AG04449 (cell line): ENCODE results near the gene CFAP74.

Experiments used
- CTCF ChIA-PET: fragments of 350-600 bp; formaldehyde crosslinking; extraction: SDS; loops from one replicate; lab custom pipeline; 2021; ENCODE audit warnings: antibody characterized with exemption; lab: Yijun Ruan, JAX
- POLR2A ChIA-PET: fragments of 400-600, 350-600 bp; formaldehyde crosslinking; extraction: SDS; loops from one replicate; lab custom pipeline; 2020; ENCODE audit warnings: antibody characterized with exemption, inconsistent platforms; lab: Yijun Ruan, JAX
- DNase-seq: peaks from one replicate; pipeline ENCODE4 v3.0.0-alpha.2; 2010; ENCODE audit warnings: low read depth, low spot score
- H3K4me3 ChIP-seq: 2 replicates; pipeline ENCODE4 v1.5.1; 2011; ENCODE audit warnings: low read depth, mild to moderate bottlenecking, control low read depth, low read length
- TF ChIP-seq, protein P1 (sequence below): IDR thresholded peaks from one replicate; pipeline ENCODE4 v1.5.1; 2011; ENCODE audit warnings: mild to moderate bottlenecking, moderate library complexity, low read length, control low read depth, inconsistent platforms; ENCODE audit not compliant: insufficient read depth; ENCODE audit errors: missing control alignments

The CFAP74 gene

DNA sequence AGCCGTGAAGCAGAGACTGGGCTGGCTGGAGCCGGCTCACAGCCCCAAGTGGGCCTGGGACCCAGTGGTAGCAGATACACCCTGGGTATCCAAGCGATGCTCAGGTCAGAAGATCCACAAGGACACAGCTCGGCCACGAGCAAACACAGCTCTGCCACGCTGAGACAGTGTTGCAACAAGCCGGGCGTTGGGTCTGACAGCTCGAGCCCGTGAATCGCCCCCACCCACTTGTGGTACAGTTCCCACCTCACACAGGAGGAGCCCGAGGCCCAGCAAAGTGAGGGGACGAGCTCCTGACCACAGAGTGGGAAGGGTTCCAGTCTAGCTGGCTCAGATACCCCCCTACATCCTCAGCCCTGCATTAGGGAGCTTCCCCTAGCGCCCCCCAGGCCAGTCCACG is 37.7 kb upstream of the CFAP74 start:
- H3K4me3 ChIP-seq, result no peak overlapping the region
- DNase-seq, result no peak
- ChIA-PET CTCF (interaction anchor here (1.1 kb wide), 1 partner anchor 140 kb away, joined by 3 read pairs; no protein-coding TSS in a partner anchor), POLR2A (no interaction called here)
- TF ChIP-seq, protein P1, sequence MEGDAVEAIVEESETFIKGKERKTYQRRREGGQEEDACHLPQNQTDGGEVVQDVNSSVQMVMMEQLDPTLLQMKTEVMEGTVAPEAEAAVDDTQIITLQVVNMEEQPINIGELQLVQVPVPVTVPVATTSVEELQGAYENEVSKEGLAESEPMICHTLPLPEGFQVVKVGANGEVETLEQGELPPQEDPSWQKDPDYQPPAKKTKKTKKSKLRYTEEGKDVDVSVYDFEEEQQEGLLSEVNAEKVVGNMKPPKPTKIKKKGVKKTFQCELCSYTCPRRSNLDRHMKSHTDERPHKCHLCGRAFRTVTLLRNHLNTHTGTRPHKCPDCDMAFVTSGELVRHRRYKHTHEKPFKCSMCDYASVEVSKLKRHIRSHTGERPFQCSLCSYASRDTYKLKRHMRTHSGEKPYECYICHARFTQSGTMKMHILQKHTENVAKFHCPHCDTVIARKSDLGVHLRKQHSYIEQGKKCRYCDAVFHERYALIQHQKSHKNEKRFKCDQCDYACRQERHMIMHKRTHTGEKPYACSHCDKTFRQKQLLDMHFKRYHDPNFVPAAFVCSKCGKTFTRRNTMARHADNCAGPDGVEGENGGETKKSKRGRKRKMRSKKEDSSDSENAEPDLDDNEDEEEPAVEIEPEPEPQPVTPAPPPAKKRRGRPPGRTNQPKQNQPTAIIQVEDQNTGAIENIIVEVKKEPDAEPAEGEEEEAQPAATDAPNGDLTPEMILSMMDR, result no peak

DNA sequence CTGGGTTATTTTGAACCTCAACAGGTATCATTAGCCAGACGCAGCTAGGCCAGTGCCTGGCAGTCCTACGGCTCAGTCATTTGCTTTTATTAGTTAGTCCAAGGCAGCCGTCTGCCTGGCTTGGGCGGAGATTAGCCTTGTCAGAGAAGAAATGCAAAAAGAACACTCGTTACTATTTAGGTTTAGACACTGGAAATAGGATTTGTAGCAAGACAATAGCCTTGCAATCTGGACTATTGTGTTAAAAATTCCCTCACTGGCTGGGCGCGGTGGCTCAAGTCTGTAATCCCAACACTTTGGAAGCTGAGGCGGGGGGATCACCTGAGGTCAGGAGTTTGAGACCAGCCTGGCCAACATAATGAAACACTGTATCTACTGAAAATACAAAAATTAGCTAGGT is 35.7 kb upstream of the CFAP74 start:
- no peak for DNase-seq
- POLR2A ChIA-PET, result no interaction called here
- CTCF ChIA-PET, result interaction anchor here (1.1 to 1.3 kb wide), 3 partner anchors 9 to 96 kb away, joined by 3 to 5 read pairs (median 4); no protein-coding TSS in a partner anchor
- TF ChIP-seq, protein P1, result no peak
- H3K4me3 ChIP-seq, result no peak overlapping the region

DNA sequence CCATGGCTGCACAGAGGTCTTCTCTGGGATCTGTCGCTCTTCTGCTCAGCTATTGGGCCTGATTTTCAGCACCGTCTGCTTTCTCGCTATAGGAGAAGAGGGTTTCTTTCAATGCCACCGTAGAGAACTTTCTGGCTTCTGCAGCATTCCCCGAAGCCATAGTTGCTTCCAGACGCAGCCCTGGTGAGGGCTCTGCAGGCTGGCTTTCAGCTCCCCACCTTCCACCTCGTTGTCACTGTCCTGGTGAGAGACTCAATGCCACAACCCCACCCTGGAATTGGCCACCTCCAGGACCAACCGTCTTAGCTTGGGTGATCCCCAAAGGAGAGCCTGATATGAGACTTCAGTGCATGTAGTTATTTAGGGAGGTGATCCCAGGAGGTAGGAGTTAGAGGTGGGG is 34.6 kb upstream of the CFAP74 start:
- H3K4me3 ChIP-seq, result no peak overlapping the region
- TF ChIP-seq, protein P1, result no peak
- no peak for DNase-seq
- POLR2A ChIA-PET, result no interaction called here
- CTCF ChIA-PET, result interaction anchor here (0.7 kb wide), 1 partner anchor 10 kb away, joined by 3 read pairs; no protein-coding TSS in a partner anchor

- DNase-seq, result no peak
- TF ChIP-seq, protein P1, result no peak
- ChIA-PET POLR2A (no interaction called here), CTCF (interaction anchor here (1.3 kb wide), 1 partner anchor 9 kb away, joined by 4 read pairs; no protein-coding TSS in a partner anchor)
- H3K4me3 ChIP-seq, result no peak overlapping the region
Observed at GRCh38 chr1:2037314-2037979, 33.9 kb upstream of the CFAP74 start.

DNA sequence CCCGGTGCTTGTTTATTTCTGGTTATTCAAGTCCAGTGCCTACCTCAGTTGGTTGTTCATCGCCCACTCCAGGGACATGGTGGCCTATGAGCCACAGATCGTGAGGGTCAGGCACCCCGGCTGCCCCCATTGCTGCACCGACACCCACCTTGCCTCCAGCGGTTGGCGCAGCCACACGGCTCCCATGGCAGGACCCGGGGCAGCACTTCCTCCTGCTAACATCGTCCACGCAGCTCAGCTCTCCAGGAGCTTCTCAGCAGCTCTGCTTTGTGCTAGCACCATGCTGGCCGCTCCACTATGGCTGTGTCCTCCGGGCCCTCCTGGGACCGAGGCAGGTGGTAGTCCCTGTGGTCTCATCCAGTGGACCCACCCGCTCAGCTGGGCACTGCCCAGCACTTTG is 32.7 kb upstream of the CFAP74 start:
- no peak for DNase-seq
- ChIA-PET CTCF (interaction anchor here (4.6 kb wide), 1 partner anchor 8 kb away, joined by 22 read pairs; no protein-coding TSS in a partner anchor), POLR2A (no interaction called here)
- H3K4me3 ChIP-seq, result no peak overlapping the region
- TF ChIP-seq, protein P1, result no peak

DNA sequence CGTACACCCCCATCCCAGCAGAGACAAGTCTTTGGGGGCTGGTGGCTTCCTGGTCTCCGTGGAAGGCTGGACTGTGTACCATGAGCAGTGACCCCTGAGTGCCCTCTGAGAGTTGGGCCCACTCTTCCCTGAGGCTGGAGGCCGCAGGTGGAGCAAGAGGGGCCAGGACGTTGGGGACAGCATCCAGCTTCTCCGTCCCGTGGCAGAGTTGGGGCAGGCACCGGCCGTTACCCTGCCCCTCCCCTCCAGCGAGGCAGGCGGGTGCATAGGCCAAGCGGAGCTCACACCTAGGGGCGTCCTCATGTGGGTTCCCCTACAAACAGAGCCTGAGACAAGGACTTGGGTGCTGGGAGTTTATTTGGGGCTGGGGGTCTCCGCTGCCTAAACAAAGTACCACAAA is 29.6 kb upstream of the CFAP74 start:
- POLR2A ChIA-PET, result no interaction called here
- DNase-seq, result no peak
- H3K4me3 ChIP-seq, result no peak overlapping the region
- TF ChIP-seq, protein P1, result no peak
- CTCF ChIA-PET, result interaction anchor here (1.2 to 4.6 kb wide), 2 partner anchors 11 to 13 kb away, joined by 4 to 22 read pairs; no protein-coding TSS in a partner anchor
